ENCODE results near the gene TMC1. TPM values are rescaled to one million over a fixed set of nuclear protein-coding genes. Genes with fewer than 3 reads are reported as not detected.
A peak's percentile ranks its signal among the peaks of the same experiment; 100 is the strongest.

Gene TMC1
- total and polyA plus RNA-seq, 2 of the 13 experiments (the other 11 are each of a cell fraction or from before 2014, with no cell fraction given): 0.02 to 0.03 TPM

DNA sequence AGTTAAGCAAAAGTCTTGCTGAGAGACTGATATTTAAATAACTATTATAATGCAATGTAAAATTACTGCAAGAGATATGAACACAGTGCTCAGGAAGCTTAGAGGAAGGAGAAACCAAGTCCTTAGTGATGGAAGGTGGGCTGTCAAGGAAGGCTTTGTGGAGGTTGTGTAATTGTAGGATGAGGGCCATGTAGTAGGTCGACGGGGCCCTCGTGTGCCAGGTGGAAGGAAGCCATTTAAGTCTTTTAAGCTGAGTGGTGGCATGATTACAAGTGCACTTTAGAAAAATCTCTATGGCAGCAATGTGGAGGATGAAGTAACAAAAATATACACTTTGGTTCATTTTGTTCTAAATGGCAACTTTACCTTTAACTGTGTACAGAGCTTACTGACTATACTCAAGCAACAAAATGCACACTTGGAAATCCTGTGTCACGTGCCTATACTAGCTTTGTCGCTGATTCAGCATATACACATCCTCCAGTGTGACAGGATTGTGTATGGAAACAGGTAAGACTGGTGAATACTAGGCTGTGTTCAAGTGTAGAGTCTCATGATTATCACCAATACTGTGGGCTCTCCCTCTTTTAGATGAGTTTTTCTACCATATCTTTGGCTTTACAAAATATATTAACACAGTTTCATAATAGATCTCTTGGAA lies 78.6 kb downstream of the TMC1 start (continued):
- TF ChIP-seq, protein P1, sequence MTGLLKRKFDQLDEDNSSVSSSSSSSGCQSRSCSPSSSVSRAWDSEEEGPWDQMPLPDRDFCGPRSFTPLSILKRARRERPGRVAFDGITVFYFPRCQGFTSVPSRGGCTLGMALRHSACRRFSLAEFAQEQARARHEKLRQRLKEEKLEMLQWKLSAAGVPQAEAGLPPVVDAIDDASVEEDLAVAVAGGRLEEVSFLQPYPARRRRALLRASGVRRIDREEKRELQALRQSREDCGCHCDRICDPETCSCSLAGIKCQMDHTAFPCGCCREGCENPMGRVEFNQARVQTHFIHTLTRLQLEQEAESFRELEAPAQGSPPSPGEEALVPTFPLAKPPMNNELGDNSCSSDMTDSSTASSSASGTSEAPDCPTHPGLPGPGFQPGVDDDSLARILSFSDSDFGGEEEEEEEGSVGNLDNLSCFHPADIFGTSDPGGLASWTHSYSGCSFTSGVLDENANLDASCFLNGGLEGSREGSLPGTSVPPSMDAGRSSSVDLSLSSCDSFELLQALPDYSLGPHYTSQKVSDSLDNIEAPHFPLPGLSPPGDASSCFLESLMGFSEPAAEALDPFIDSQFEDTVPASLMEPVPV (CRISPR knock-in tag; IDR thresholded peaks at IDR 0.05): no peak
- no peak for TF ChIP-seq POLR2AphosphoS5 (IDR thresholded peaks at IDR 0.05; ENCODE audit: low read depth, low read length)
- TF ChIP-seq MAFF (IDR thresholded peaks at IDR 0.05; ENCODE audit: low read depth, low read length): peak; percentile 94
- TF ChIP-seq MAFK (conservative IDR thresholded peaks at IDR 0.05 in 1 of 2, IDR thresholded peaks at IDR 0.05 in 1 of 2; ENCODE audit: low read length in 2 of 2): peak; percentile 93 to 96

DNA sequence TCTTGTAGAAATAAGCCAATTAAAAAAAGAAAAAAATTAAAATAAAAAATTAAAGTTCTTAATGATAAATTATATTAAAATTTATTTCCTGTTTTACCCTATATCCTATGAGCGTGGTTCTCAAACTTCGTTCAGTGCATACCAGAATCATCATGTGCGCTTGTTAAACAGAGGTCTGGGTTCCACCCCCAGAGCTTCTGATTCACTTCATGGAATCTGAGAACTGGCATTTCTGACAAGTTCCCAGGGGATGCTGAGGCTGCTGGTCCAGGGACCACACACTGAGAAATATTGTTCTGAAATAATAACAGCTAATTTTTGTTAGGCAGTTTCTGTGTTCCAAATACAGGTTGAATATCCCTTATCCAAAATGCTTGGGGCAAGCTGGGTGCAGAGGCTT lies 79.3 kb downstream of the TMC1 start:
- H3K9me3 ChIP-seq (ENCODE audit: low read length): no peaks in the 10 kb centered on the region
- no peak for ATAC-seq
- no peak overlapping the region for H3K4me3 ChIP-seq (replicated peaks in 1 of 3; ENCODE audit: insufficient read depth in 1 of 3, low read depth in 2 of 3, low read length in 3 of 3)
- FAIRE-seq: no peak
- DNase-seq (ENCODE audit: low spot score): no peak
- no TSS peak for BruUV-seq (replicated peaks)
- in situ Hi-C loops (cut with HindIII; ENCODE audit: extremely low pct_ligation_motif_present, low pct_unique_long_range_greater_than_20kb) (no loop called here), intact Hi-C loops (cut with micrococcal nuclease; ENCODE audit: unreplicated experiment) (no loop called here)
- TF ChIP-seq HMG20A (CRISPR knock-in tag; IDR thresholded peaks at IDR 0.05; ENCODE audit: borderline replicate concordance) (no peak), ZNF296 (CRISPR knock-in tag; conservative IDR thresholded peaks at IDR 0.05) (no peak), MBD4 (IDR thresholded peaks at IDR 0.05; ENCODE audit: borderline replicate concordance, low read length) (no peak)
- TF ChIP-seq, protein P2, sequence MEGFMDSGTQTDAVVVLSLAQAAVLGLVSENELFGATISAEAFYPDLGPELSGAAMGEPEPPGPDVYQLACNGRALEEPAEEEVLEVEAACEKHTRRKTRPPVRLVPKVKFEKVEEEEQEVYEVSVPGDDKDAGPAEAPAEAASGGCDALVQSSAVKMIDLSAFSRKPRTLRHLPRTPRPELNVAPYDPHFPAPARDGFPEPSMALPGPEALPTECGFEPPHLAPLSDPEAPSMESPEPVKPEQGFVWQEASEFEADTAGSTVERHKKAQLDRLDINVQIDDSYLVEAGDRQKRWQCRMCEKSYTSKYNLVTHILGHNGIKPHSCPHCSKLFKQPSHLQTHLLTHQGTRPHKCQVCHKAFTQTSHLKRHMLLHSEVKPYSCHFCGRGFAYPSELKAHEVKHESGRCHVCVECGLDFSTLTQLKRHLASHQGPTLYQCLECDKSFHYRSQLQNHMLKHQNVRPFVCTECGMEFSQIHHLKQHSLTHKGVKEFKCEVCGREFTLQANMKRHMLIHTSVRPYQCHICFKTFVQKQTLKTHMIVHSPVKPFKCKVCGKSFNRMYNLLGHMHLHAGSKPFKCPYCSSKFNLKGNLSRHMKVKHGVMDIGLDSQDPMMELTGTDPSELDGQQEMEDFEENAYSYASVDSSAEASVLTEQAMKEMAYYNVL (CRISPR knock-in tag; IDR thresholded peaks at IDR 0.05; ENCODE audit: borderline replicate concordance): no peak
- H3K4me1 ChIP-seq (ENCODE audit: insufficient read depth, low read length): no peaks in the 10 kb centered on the region
- no peak overlapping the region for H3K27ac ChIP-seq (ENCODE audit: extremely low read length, insufficient read depth, low read length)
- H2AFZ ChIP-seq (ENCODE audit: low read length): no peak overlapping the region
- no peaks in the 10 kb centered on the region for H4K20me1 ChIP-seq (ENCODE audit: insufficient read depth, low read length)
- no peaks in the 10 kb centered on the region for H3K79me2 ChIP-seq (ENCODE audit: insufficient read depth, low read length)
- ChIA-PET POLR2A (no interaction called here), CTCF (ENCODE audit: low intra/inter-chr PET ratio, low total read pairs) (no interaction called here)
- H3K4me2 ChIP-seq (ENCODE audit: low read depth, low read length): no peak overlapping the region
- no peaks in the 10 kb centered on the region for H3K36me3 ChIP-seq (replicated peaks in 1 of 2; ENCODE audit: control insufficient read depth in 1 of 2, insufficient read depth in 2 of 2, low read length in 2 of 2)
- no peak overlapping the region for H3K9ac ChIP-seq (ENCODE audit: insufficient read depth, low read depth, low read length)
- WGBS (ENCODE audit: low lambda C conversion rate): 26% methylated on average over 3 of the region's 3 CpGs
- no peaks in the 10 kb centered on the region for H3K27me3 ChIP-seq (ENCODE audit: control insufficient read depth in 1 of 2, insufficient read depth in 2 of 2, low read length in 2 of 2)

Data from HepG2 (cell line).